Measurements from ENCODE around the gene NLRC3. TPM values are rescaled to one million over a fixed set of nuclear protein-coding genes. Genes with fewer than 3 reads are reported as not detected.

The NLRC3 gene
- total RNA-seq = under 1 TPM; 0.59 to 0.90 (median 0.75) TPM

GRCh38 chr16:3577302-3577752 is at the start of gene NLRC3:
Gene NLRC3 (minus strand): TSS chr16:3577403. CDS start chr16:3565036, 12,367 bp downstream.
- TF ChIP-seq POLR2A (IDR thresholded peaks at IDR 0.05) (no peak), EP300 (IDR thresholded peaks at IDR 0.05) (no peak), CTCF (IDR thresholded peaks at IDR 0.05) (no peak)
- no peak for DNase-seq (ENCODE audit: low spot score in 2 of 2)
- Histone ChIP-seq H3K36me3 (peaks cover 0 to 11% (median 0%) of the 10 kb centered on the region in 3 donors), H3K9me3 (no peaks in the 10 kb centered on the region), H3K4me1 (peaks cover 0 to 19% (median 5%) of the 10 kb centered on the region in 4 donors), H3K4me3 (peak within 1 kb of the TSS in 2 of 4 donors; percentile 3 to 36), H3K27ac (peak within 1 kb of the TSS in 1 of 4 donors; percentile 57), H3K27me3 (peaks cover 0 to 25% of the 10 kb centered on the region in 2 donors)
- 45 to 52% methylated on average over 18 of the region's 18 CpGs for WGBS, 2 donors

- Histone ChIP-seq H3K9me3 (no peaks in the 10 kb centered on the region), H3K36me3 (no peaks in the 10 kb centered on the region)
- no peak for DNase-seq (ENCODE audit: low spot score in 2 of 2)
These were observed 48.9 kb upstream of the NLRC3 start for GRCh38 chr16:3625911-3626732.

GRCh38 chr16:3625331-3625730 is 48.1 kb upstream of the NLRC3 start:
- no peaks in the 10 kb centered on the region for H3K4me1 ChIP-seq
- no peaks in the 10 kb centered on the region for H3K9me3 ChIP-seq
- no peak overlapping the region for H3K4me3 ChIP-seq
- DNase-seq (ENCODE audit: low spot score in 2 of 2) = no peak
- 91% methylated on average over 5 of the region's 5 CpGs for WGBS, 2 donors
- no peak overlapping the region for H3K27ac ChIP-seq
- no peaks in the 10 kb centered on the region for H3K27me3 ChIP-seq
- no peaks in the 10 kb centered on the region for H3K36me3 ChIP-seq
- TF ChIP-seq POLR2A (IDR thresholded peaks at IDR 0.05) = no peak
- TF ChIP-seq CTCF (IDR thresholded peaks at IDR 0.05) = no peak
- TF ChIP-seq EP300 (IDR thresholded peaks at IDR 0.05) = no peak

More at GRCh38 chr16:3625911-3626732, 48.9 kb upstream of the NLRC3 start:
- Histone ChIP-seq H3K27me3 (no peaks in the 10 kb centered on the region), H3K4me1 (no peaks in the 10 kb centered on the region), H3K27ac (no peak overlapping the region), H3K4me3 (no peak overlapping the region)
- 89 to 91% methylated on average over 4 of the region's 4 CpGs for WGBS, 2 donors
- TF ChIP-seq CTCF (IDR thresholded peaks at IDR 0.05) (no peak), POLR2A (IDR thresholded peaks at IDR 0.05) (no peak), EP300 (IDR thresholded peaks at IDR 0.05) (no peak)

- Histone ChIP-seq H3K27ac (no peak overlapping the region), H3K27me3 (no peaks in the 10 kb centered on the region), H3K36me3 (no peaks in the 10 kb centered on the region), H3K4me3 (no peak overlapping the region), H3K4me1 (no peaks in the 10 kb centered on the region), H3K9me3 (no peaks in the 10 kb centered on the region)
- TF ChIP-seq CTCF (IDR thresholded peaks at IDR 0.05) = no peak
- no peak for TF ChIP-seq EP300 (IDR thresholded peaks at IDR 0.05)
- no peak for TF ChIP-seq POLR2A (IDR thresholded peaks at IDR 0.05)
- WGBS, 2 donors = 90 to 94% methylated on average over 3 of the region's 3 CpGs
- no peak for DNase-seq (ENCODE audit: low spot score in 2 of 2)
These were observed 46.4 kb upstream of the NLRC3 start for GRCh38 chr16:3623642-3624041.

GRCh38 chr16:3618769-3619141 is 41.6 kb upstream of the NLRC3 start:
- DNase-seq (ENCODE audit: low spot score in 2 of 2) = no peak
- no peak overlapping the region for H3K4me3 ChIP-seq
- no peak overlapping the region for H3K27ac ChIP-seq
- H3K36me3 ChIP-seq = no peaks in the 10 kb centered on the region
- WGBS, 2 donors = 84 to 86% methylated on average over 3 of the region's 3 CpGs
- no peaks in the 10 kb centered on the region for H3K4me1 ChIP-seq
- no peaks in the 10 kb centered on the region for H3K27me3 ChIP-seq
- no peaks in the 10 kb centered on the region for H3K9me3 ChIP-seq
- no peak for TF ChIP-seq POLR2A (IDR thresholded peaks at IDR 0.05)
- TF ChIP-seq CTCF (IDR thresholded peaks at IDR 0.05) = no peak
- no peak for TF ChIP-seq EP300 (IDR thresholded peaks at IDR 0.05)
